A549 (cell line): Measurements from ENCODE around the gene OR51B5. TPM values are rescaled to one million over a fixed set of nuclear protein-coding genes. Genes with fewer than 3 reads are reported as not detected.

Experiments used
- ATAC-seq, 2 experiments: fragments of 200-7000 bp in 1 of 2; fragments of >200 bp in 1 of 2; cut with Nextera tagmentation in 1 of 2; cut with Tn5 transposase in 1 of 2; 3 replicates each; pipeline versions ENCODE4 v1.8.0 to v1.9.1; 2018 to 2020; ENCODE audit warnings: mild to moderate bottlenecking in 1 of 2, moderate library complexity in 1 of 2
- CTCF ChIA-PET: fragments of 300-600 bp; sonication (Branson Sonifier 250); formaldehyde crosslinking; extraction: SDS; loops from one replicate; lab custom pipeline; 2021; ENCODE audit warnings: antibody characterized with exemption, inconsistent platforms; lab: Yijun Ruan, JAX
- POLR2A ChIA-PET: fragments of 350-600 bp; formaldehyde crosslinking; extraction: SDS; loops from one replicate; lab custom pipeline; 2021; ENCODE audit warnings: antibody characterized with exemption, inconsistent platforms; lab: Yijun Ruan, JAX
- DNase-seq, 2 experiments: peaks; one replicate each; pipeline versions ENCODE4 v3.0.0 to v3.0.0-alpha.2; 2011 to 2016; ENCODE audit warnings: low read depth in 1 of 2, low spot score in 1 of 2
- FAIRE-seq: peaks from 2 replicates; lab custom pipeline; 2011; peaks lifted over from hg19 to GRCh38; lab: Jason Lieb, UNC
- H3K27ac ChIP-seq, 2 experiments: fragments of >200 bp; sonication (Bioruptor Twin); formaldehyde crosslinking; 3 replicates each; pipeline ENCODE4 v1.5.1; 2016 to 2017
- H3K4me1 ChIP-seq: fragments of >200 bp; sonication (Bioruptor Twin); formaldehyde crosslinking; 3 replicates; pipeline ENCODE4 v1.6.1; 2016
- H3K4me2 ChIP-seq: fragments of >200 bp; sonication (Bioruptor Twin); formaldehyde crosslinking; 3 replicates; pipeline ENCODE4 v1.6.1; 2016
- H3K4me3 ChIP-seq: fragments of >200 bp; sonication (Bioruptor Twin); formaldehyde crosslinking; 3 replicates; pipeline ENCODE4 v1.5.1; 2016
- H3K9me3 ChIP-seq: fragments of >200 bp; sonication (Bioruptor Twin); formaldehyde crosslinking; 3 replicates; pipeline ENCODE4 v1.6.1; 2016
- BHLHE40 ChIP-seq: IDR thresholded peaks from 2 replicates; pipeline ENCODE4 v1.6.1; 2012; ENCODE audit warnings: low read depth, low read length, inconsistent platforms
- CBX8 ChIP-seq: fragments of 200-600 bp; sonication (generic); IDR thresholded peaks from 2 replicates; pipeline ENCODE4 v1.6.1; 2016
- EHF ChIP-seq: fragments of 250-450 bp; sonication (Bioruptor Pico); IDR thresholded peaks from 2 replicates; pipeline ENCODE4 v1.5.0; 2020; ENCODE audit warnings: mild to moderate bottlenecking
- EHMT2 ChIP-seq: fragments of 200-600 bp; sonication (generic); IDR thresholded peaks from 2 replicates; pipeline ENCODE4 v1.6.1; 2016; ENCODE audit warnings: antibody characterized with exemption, low read depth, mild to moderate bottlenecking, moderate library complexity
- EP300 ChIP-seq, 2 experiments: fragments of >200 bp; sonication (Bioruptor Twin); formaldehyde crosslinking; IDR thresholded peaks; 2 replicates in 1 of 2; 3 replicates in 1 of 2; pipeline ENCODE4 v1.6.1; 2016 to 2017
- FOXS1 ChIP-seq: fragments of 250-450 bp; sonication (Bioruptor Pico); IDR thresholded peaks from 2 replicates; pipeline ENCODE4 v1.5.0; 2020; ENCODE audit warnings: mild to moderate bottlenecking, moderate library complexity
- HDAC2 ChIP-seq: fragments of 200-600 bp; sonication (generic); IDR thresholded peaks from 2 replicates; pipeline ENCODE4 v1.6.1; 2016
- HOXA7 ChIP-seq: fragments of 250-450 bp; sonication (Bioruptor Pico); IDR thresholded peaks from 2 replicates; pipeline ENCODE4 v1.5.0; 2020; ENCODE audit warnings: mild to moderate bottlenecking, moderate library complexity
- JUNB ChIP-seq: fragments of >200 bp; sonication (Bioruptor Twin); formaldehyde crosslinking; IDR thresholded peaks from 2 replicates; pipeline ENCODE4 v1.6.1; 2016
- KDM5A ChIP-seq: fragments of 200-600 bp; sonication (generic); IDR thresholded peaks from 2 replicates; pipeline ENCODE4 v1.6.1; 2016; ENCODE audit warnings: antibody characterized with exemption, mild to moderate bottlenecking
- NFE2L2 ChIP-seq: fragments of 150-350 bp; conservative IDR thresholded peaks from 2 replicates; pipeline ENCODE4 v1.6.1; 2014; ENCODE audit warnings: low read length
- NPAS2 ChIP-seq: fragments of 250-450 bp; sonication (Bioruptor Pico); IDR thresholded peaks from 2 replicates; pipeline ENCODE4 v1.8.0; 2022; ENCODE audit warnings: mild to moderate bottlenecking, moderate library complexity, borderline replicate concordance
- POLR2A ChIP-seq: IDR thresholded peaks from 2 replicates; pipeline ENCODE4 v1.6.1; 2012; ENCODE audit warnings: mild to moderate bottlenecking, low read length
- POLR2AphosphoS2 ChIP-seq: conservative IDR thresholded peaks from 2 replicates; pipeline ENCODE4 v1.6.1; 2012; ENCODE audit warnings: low read length, improper control_type of control experiment, inconsistent platforms
- RCOR1 ChIP-seq: fragments of 150-350 bp; IDR thresholded peaks from 2 replicates; pipeline ENCODE4 v1.6.1; 2014; ENCODE audit warnings: antibody characterized with exemption, low read length, low read depth
- RFX5 ChIP-seq: fragments of 450-650 bp; IDR thresholded peaks from 2 replicates; pipeline ENCODE4 v1.7.1; 2014; ENCODE audit warnings: antibody characterized with exemption, mild to moderate bottlenecking, moderate library complexity
- SMC3 ChIP-seq: fragments of >200 bp; sonication (Bioruptor Twin); formaldehyde crosslinking; IDR thresholded peaks from 3 replicates; pipeline ENCODE4 v1.6.1; 2018; ENCODE audit warnings: inconsistent platforms
- TFCP2L1 ChIP-seq: fragments of 250-450 bp; sonication (Bioruptor Pico); IDR thresholded peaks from 2 replicates; pipeline ENCODE4 v1.5.0; 2021; ENCODE audit warnings: mild to moderate bottlenecking
- TP53 ChIP-seq: fragments of 250-450 bp; sonication (Bioruptor Pico); IDR thresholded peaks from 2 replicates; pipeline ENCODE4 v1.5.0; 2021; ENCODE audit warnings: mild to moderate bottlenecking, moderate library complexity
- ZNF302 ChIP-seq: fragments of 250-450 bp; sonication (Bioruptor Pico); IDR thresholded peaks from 2 replicates; pipeline ENCODE4 v1.9.0; 2021; ENCODE audit warnings: inconsistent platforms, mild to moderate bottlenecking, moderate library complexity
- WGBS: methylation state at CpG from one replicate; pipeline ENCODE4 v1.1.6; 2017; ENCODE audit errors: missing lambda C conversion rate; 5-methylcytosine and 5-hydroxymethylcytosine counted together
- polyA minus RNA-seq: library from RNA; depleted of rRNA, polyadenylated mRNA; stranded (reverse); fragments of >200 nt; gene quantifications from 2 replicates; pipeline ENCODE4 v1.2.3, GENCODE V29; 2011; rRNA and poly(A)+ RNA removed
- polyA plus RNA-seq, 4 experiments: library from polyadenylated mRNA; depleted of rRNA in 3 of 4; stranded (reverse); fragments of >200 nt; fragmentation: RNase III in 1 of 4; extraction: RNeasy Plus Mini Kit Qiagen cat#74134 plus additional on column Dnase treatment in 1 of 4; gene quantifications; 2 replicates in 3 of 4; 3 replicates in 1 of 4; pipeline ENCODE4 v1.2.3, GENCODE V29; 2011 to 2017
- TF ChIP-seq, protein P1 (sequence below): fragments of 200-600 bp; sonication (generic); IDR thresholded peaks from 2 replicates; pipeline ENCODE4 v1.6.1; 2016; ENCODE audit warnings: antibody characterized with exemption, mild to moderate bottlenecking, moderate library complexity
- TF ChIP-seq, protein P2 (sequence below): IDR thresholded peaks from 2 replicates; pipeline ENCODE4 v1.6.1; 2012
- TF ChIP-seq, protein P3 (sequence below): fragments of >200 bp; sonication (Bioruptor Twin); formaldehyde crosslinking; IDR thresholded peaks from 3 replicates; pipeline ENCODE4 v1.6.1; 2016

Gene OR51B5, protein sequence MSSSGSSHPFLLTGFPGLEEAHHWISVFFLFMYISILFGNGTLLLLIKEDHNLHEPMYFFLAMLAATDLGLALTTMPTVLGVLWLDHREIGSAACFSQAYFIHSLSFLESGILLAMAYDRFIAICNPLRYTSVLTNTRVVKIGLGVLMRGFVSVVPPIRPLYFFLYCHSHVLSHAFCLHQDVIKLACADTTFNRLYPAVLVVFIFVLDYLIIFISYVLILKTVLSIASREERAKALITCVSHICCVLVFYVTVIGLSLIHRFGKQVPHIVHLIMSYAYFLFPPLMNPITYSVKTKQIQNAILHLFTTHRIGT
- 0.09 and 0.19 TPM in 2 replicates for polyA plus RNA-seq (2011; rRNA removed)
- polyA plus RNA-seq (2012; cell fraction: cytosol; rRNA removed), result 0.07 and 0.08 TPM in 2 replicates
- polyA plus RNA-seq (2012; cell fraction: nucleus; rRNA removed), result 0.05 TPM in 1 of 2 replicates, not detected in the other
- 0.06 to 0.10 TPM in 2 of 3 replicates, not detected in the other for polyA plus RNA-seq (2017; fragmentation: RNase III; extraction: RNeasy Plus Mini Kit Qiagen cat#74134 plus additional on column Dnase treatment)
- 0.29 and 0.54 TPM in 2 replicates for polyA minus RNA-seq

DNA sequence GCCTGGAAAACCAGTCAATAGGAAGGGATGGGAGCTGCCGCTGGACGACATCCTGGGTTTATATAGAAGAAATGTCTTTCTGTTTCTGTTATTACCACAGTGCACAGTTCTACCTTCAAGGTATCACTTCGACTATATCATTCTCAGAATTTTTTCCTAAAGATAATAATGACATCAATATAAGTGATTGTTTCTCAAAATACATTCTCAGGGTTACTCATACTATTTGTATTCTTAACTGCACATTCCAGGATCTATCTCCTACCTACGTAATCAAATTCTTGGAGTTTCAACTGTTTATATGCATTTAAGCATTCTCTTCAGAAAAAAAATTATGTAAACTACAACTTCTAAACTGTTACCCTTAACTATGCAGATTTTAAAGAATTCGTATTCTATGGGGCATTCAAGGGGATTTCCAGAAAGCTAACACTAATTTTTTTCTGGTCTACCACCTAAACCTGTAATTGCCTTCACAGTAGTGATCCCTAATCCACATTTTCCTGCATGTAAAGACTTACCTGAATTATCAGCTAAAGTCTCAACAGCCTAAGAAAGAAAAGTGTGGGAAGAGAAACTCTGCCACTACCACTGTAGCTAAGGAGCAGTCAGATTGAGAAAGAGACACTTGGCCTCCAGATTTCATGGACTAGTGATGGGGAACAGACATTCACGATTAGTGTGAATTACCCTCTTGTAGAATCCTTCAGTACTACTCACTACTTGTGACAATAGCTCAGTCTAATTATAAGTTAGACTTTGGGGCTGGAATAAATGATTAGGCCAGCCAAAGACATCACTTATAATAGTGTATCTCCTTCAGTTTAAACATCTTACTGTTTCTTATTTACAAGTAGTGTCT is at the start of gene OR51B5:
OR51B5 (minus strand) TSS at position 51 of the 862 bp plus-strand sequence; CDS start at position 51, 0 bp downstream.
- 19% methylated on average over 6 of the region's 6 CpGs for WGBS
- ChIA-PET CTCF (no interaction called here), POLR2A (no interaction called here)
- ATAC-seq (no peak), FAIRE-seq (no peak), DNase-seq (no peak)
- TF ChIP-seq, protein P1, sequence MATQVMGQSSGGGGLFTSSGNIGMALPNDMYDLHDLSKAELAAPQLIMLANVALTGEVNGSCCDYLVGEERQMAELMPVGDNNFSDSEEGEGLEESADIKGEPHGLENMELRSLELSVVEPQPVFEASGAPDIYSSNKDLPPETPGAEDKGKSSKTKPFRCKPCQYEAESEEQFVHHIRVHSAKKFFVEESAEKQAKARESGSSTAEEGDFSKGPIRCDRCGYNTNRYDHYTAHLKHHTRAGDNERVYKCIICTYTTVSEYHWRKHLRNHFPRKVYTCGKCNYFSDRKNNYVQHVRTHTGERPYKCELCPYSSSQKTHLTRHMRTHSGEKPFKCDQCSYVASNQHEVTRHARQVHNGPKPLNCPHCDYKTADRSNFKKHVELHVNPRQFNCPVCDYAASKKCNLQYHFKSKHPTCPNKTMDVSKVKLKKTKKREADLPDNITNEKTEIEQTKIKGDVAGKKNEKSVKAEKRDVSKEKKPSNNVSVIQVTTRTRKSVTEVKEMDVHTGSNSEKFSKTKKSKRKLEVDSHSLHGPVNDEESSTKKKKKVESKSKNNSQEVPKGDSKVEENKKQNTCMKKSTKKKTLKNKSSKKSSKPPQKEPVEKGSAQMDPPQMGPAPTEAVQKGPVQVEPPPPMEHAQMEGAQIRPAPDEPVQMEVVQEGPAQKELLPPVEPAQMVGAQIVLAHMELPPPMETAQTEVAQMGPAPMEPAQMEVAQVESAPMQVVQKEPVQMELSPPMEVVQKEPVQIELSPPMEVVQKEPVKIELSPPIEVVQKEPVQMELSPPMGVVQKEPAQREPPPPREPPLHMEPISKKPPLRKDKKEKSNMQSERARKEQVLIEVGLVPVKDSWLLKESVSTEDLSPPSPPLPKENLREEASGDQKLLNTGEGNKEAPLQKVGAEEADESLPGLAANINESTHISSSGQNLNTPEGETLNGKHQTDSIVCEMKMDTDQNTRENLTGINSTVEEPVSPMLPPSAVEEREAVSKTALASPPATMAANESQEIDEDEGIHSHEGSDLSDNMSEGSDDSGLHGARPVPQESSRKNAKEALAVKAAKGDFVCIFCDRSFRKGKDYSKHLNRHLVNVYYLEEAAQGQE, result no peak
- TF ChIP-seq KDM5A (no peak), RCOR1 (no peak), NPAS2 (CRISPR knock-in tag) (no peak), EHF (CRISPR knock-in tag) (no peak), TP53 (no peak), BHLHE40 (no peak), CBX8 (no peak), POLR2A (no peak), FOXS1 (no peak), EP300 (IDR thresholded peaks at IDR 0.05) (no peak), ZNF302 (CRISPR knock-in tag) (no peak), HDAC2 (no peak)
- TF ChIP-seq, protein P2, sequence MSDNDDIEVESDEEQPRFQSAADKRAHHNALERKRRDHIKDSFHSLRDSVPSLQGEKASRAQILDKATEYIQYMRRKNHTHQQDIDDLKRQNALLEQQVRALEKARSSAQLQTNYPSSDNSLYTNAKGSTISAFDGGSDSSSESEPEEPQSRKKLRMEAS, result no peak
- TF ChIP-seq, protein P3, sequence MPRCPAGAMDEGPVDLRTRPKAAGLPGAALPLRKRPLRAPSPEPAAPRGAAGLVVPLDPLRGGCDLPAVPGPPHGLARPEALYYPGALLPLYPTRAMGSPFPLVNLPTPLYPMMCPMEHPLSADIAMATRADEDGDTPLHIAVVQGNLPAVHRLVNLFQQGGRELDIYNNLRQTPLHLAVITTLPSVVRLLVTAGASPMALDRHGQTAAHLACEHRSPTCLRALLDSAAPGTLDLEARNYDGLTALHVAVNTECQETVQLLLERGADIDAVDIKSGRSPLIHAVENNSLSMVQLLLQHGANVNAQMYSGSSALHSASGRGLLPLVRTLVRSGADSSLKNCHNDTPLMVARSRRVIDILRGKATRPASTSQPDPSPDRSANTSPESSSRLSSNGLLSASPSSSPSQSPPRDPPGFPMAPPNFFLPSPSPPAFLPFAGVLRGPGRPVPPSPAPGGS, result no peak
- H3K4me3 ChIP-seq, result no peak within 1 kb of the TSS
- no peaks in the 10 kb centered on the region for H3K4me1 ChIP-seq
- no peak within 1 kb of the TSS for H3K27ac ChIP-seq
- no peaks in the 10 kb centered on the region for H3K9me3 ChIP-seq
- no peak within 1 kb of the TSS for H3K4me2 ChIP-seq

DNA sequence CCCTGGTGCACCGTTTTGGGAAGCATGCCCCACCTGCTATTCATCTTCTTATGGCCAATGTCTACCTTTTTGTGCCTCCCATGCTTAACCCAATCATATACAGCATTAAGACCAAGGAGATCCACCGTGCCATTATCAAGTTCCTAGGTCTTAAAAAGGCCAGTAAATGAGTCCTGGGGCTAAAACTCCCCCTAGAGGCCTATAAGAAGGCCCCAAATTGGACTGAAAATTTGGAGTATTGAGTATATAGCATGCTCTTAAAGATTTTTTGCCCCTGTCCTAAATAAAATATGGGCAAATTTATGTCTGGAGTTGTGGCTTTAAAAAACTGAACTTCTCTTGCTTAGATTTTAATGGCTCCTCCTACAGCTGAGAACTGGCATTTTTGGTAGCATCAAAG is 46.9 kb upstream of the OR51B5 start:
- no peak for FAIRE-seq
- Histone ChIP-seq H3K27ac (no peak overlapping the region), H3K4me3 (no peak overlapping the region), H3K4me1 (no peaks in the 10 kb centered on the region), H3K4me2 (no peak overlapping the region), H3K9me3 (no peaks in the 10 kb centered on the region)
- no peak for ATAC-seq
- POLR2A ChIA-PET, result no interaction called here
- CTCF ChIA-PET, result interaction anchor here (1.1 kb wide), 2 partner anchors 8 to 189 kb away, joined by 3 read pairs; no protein-coding TSS in a partner anchor
- TF ChIP-seq RCOR1 (no peak), BHLHE40 (no peak), FOXS1 (no peak), POLR2A (no peak)
- DNase-seq, result no peak
- WGBS, result 0% methylated on average over 2 of the region's 2 CpGs

DNA sequence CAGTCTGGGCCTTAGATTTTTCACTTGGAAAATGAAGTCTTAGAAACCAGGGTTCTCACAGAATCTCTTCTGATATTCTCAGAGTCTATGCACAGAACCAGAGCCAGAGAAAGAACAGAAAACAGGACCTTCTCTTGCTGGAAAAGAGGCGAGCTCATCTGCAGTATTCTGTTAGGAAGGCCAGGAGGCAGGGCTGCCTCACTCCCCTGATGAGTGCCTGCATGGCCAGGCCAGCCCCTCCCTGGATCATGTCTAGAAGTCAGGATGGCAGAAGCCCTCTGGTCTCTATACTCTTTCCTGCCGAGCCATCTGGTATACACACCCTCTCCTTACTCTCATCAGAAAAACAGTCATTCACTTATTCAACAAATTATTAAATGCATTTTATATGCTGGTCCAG is 41.0 kb upstream of the OR51B5 start:
- no peak overlapping the region for H3K4me2 ChIP-seq
- POLR2A ChIA-PET, result no interaction called here
- no peak overlapping the region for H3K27ac ChIP-seq
- CTCF ChIA-PET, result no interaction called here
- DNase-seq, result no peak
- no peak for FAIRE-seq
- ATAC-seq, result no peak
- WGBS, result 36% methylated on average over 2 of the region's 2 CpGs
- no peaks in the 10 kb centered on the region for H3K9me3 ChIP-seq
- no peak overlapping the region for H3K4me3 ChIP-seq
- no peak for TF ChIP-seq HOXA7 (CRISPR knock-in tag)
- no peak for TF ChIP-seq JUNB
- TF ChIP-seq TP53, result no peak
- no peak for TF ChIP-seq TFCP2L1 (CRISPR knock-in tag)
- TF ChIP-seq EHMT2, result no peak
- TF ChIP-seq KDM5A, result no peak
- TF ChIP-seq POLR2AphosphoS2, result no peak
- TF ChIP-seq, protein P2, result no peak
- TF ChIP-seq ZNF302 (CRISPR knock-in tag), result no peak
- no peak for TF ChIP-seq NFE2L2
- TF ChIP-seq HDAC2, result no peak
- TF ChIP-seq SMC3, result no peak
- TF ChIP-seq RFX5, result no peak
- no peaks in the 10 kb centered on the region for H3K4me1 ChIP-seq
